ENCODE results near the gene MVP.
"Not testable (repeated sequence)": the region's sequence is repeated elsewhere in the genome, so short reads cannot be mapped to it uniquely, and the experiment has no call there.

Gene MVP

DNA sequence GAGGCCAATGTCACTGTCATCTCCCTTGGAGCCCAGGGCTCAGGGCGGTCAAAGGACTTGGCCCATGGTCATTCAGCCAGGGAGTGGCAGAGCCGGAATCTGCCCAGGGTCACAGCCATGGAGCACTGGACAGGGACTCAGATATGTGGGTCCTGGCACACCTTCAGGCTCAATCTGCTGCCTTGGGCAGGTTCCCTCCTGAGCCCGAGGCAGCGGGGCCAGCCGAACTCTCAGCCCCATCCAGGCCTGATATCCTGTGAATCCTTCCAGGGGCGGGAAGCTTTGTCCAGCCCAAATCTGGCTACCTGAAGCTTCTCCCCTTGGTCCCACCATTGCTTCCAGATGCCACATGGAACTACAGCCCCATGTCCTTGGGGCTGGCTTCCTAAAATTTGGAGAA lies 54.9 kb downstream of the MVP start:
- no peak for DNase-seq (ENCODE audit: low spot score)

DNA sequence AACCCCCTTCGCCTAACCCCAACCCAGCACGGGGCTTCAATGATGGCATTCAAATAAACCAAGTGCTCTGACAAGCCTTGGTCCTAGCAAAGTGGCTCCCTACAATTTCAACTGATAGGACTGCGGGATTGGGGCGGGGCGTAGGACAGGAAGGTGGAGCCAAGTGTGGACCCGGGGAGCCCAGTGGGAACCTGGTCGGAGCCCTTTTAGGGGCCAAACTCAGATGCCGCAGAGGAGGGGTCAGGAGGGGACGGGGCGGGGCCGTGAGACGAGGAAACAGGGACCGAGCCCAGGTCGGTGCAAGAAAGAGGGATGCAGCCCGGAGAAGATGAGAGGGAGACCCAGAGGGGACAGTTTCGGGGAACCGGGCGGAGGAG lies 55.9 kb downstream of the MVP start:
- DNase-seq (ENCODE audit: low spot score), result no peak

DNA sequence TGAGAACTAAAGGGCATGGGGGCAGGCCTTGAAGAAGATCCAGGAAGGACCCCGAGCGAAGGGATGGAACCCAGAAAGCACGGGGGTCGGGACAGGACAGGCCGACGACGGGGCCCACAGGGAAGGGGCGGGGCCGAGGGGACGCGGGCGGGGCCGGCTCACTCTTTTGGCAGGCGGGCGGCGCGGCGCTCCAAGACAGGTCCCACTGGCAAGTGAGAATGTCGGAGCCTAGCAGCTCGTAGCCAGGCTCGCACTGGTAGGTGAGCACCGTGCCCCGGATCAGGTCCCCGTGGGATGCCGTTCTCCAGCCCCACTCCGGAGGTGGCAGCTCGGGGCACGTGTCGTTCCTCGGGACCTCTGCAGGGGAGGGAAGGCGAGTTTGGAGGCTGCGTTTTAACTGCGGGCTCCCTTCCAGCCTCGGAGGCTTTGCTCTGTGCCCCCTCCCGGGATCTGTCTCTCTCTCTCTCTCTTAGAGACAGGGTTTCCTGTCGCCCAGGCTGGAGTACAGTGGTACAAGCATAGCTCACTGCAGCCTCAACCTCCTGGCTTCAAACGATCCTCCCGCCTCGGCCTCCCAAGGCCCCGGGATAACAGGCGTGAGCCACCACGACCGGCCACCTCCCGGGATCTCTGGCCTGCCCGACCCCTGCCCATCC lies 56.5 kb downstream of the MVP start:
- no peak for DNase-seq (ENCODE audit: low spot score)

DNA sequence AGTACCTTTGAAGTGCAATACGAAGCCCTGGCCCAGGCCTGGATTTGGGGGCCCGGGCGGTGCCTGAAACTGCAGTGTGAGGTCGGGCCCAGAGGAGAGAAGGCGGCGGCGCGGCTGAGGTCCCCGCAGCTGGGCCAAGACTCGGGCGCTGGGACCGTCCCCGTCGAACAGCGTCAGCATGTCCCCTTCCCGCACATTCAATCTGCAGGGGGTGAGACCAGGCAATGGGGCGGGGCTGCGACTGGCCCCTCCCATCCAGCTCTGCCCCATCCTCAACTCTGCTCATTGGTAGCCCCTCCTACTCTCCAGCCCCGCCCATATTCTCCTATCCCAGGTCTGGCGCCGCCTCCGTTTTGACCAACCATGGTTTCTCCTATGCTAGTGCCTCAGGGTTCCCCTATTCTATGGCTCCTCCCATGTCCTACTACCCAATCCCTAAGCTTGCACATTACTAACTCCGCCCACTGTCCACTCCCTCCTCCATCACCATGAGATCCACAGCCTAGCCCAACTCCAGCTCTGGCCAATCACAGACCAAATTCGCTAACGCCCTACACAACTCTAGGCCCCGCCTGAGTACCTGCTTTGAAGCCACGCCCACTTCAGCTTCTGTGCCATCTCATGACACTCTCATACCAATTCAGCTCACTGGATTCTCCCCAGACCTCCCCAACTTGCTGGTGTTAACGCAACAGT lies 57.2 kb downstream of the MVP start:
- no peak for DNase-seq (ENCODE audit: low spot score)

DNA sequence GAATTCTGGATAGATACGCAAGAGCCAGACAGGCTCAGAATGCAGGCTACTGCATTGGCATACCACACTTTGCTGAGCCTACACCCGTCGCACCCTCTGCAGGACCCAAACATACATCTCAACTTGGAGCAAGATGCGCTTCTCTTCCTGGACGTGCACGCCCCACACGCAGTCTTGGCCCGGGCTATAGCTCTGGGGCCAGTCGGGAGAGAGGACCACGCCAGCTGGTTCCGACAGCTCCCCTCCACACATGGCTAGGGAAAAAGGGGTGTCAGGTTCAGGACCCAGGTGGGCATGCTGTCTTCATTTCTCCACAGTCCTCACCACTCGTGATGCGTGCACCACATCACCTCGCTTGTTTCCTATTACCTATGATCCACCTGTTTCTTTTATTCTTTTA lies 57.9 kb downstream of the MVP start:
- no peak for DNase-seq (ENCODE audit: low spot score)

DNA sequence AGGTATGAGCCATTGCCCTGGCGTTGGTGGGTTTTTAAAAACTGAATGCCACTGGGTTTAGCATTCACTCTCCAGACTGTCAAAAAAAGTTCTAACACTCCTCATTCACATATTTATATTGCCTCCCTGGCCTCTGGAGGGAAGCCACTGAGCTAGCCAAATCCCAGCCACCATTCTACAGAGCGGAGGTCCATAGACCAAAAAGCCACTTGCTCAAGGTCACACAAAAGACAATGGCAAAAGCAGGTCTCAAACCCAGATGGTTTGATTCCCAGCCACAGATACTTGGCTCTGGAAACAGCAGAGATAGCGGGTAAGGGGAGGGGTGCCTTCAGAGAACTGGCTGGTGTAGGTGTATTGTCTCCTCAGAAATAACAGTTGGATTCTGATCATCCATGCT lies 60.8 kb downstream of the MVP start:
- no peak for DNase-seq (ENCODE audit: low spot score)

DNA sequence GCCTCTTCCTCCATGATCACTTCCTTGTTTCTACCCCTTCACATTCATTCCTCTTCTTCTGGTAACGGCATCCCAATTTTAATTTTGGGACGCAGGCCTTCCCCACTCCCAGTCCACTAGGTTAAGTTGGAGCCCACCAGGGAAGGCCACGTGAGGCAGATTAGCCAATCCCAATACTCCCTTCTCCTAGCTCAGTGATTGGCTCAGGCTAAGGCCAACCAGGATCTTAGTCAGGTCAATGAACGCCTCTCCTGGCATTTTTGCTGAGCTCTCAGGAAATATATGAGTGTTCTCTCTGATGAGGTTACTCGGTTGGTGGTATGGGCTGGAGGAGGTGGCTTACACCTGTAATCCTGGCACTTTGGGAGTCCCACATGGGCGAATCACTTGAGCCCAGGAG lies 63.7 kb downstream of the MVP start:
- DNase-seq (ENCODE audit: low spot score), result no peak

DNA sequence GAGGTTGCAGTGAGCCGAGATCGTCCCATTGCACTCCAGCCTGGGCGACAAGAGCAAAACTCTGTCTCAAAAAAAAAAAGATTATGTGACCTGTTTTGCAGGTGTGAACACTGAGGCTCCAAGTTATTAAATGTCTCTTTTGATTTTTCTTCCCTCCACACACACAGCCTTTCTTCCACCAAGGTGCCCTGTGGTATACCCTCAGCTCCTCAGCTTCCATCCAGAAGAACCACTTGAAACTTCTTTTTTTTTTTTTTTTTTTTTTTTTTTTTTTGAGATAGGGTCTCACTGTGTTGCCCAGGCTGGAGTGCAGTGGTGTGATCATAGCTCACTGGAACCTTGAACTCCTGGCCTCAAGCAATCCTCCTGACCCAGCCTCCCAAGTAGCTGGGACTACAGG lies 69.1 kb downstream of the MVP start:
- DNase-seq (ENCODE audit: low spot score), result not testable (repeated sequence)

DNA sequence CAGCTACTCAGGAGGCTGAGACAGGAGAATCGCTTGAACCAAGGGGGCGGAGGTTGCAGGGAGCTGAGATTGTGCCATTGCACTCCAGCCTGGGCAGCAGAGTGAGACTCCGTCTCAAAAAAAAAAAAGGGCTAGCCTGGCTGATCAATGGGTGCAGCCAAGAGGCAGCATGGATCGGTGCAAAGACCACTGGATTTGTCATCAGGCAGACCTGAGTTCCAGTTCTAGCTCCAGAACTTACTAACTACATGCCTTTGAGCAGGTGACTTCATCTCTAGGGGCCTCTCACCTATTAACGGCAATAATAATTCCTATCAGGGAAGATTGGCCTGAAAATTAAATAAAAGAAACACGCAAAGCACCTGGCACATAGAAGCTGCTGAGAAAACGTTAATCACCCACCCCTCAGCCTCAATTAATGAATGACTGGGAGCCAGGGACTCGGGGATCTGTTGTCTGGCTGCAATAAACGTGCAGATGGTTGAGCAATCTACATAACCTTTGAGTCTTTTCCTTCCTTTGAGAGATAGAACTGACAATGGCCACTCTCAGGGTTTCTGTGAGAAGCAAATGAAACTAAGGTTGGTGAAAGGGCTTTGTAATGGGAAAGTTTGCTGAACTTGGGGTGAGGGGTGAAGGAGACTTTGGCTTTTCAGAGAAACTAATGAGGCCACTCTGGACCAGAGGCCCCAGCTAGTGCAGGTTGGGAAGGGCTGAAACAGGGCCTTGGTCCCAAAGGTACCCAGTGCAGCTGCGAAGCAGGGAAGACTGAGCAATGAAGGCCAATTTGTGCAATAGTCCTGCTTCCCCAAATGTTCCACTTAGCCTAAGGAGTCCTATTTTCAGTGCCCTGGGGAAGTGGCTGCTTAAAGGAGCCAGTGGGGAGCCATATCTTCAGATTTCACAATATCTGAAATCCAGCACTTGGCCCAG lies 71.5 kb downstream of the MVP start:
- DNase-seq (ENCODE audit: low spot score), result no peak

DNA sequence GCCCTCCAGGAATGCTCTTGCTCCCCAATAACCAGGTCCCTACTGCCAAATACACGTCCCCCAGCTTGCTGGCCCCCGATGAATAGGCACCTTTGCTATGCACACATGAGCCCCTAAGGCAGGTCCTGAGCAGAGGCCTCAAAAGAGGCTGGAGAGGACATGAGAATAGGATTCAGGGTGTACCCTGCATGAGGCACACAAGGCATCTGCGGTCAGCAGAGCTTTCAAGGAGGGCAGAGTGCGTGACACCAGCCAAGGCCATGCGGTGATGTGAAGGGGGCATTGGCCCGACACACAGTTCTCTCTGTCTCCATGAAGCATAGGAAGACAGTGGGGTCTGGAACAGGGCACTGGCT lies 72.2 kb downstream of the MVP start:
- no peak for DNase-seq (ENCODE audit: low spot score)

DNA sequence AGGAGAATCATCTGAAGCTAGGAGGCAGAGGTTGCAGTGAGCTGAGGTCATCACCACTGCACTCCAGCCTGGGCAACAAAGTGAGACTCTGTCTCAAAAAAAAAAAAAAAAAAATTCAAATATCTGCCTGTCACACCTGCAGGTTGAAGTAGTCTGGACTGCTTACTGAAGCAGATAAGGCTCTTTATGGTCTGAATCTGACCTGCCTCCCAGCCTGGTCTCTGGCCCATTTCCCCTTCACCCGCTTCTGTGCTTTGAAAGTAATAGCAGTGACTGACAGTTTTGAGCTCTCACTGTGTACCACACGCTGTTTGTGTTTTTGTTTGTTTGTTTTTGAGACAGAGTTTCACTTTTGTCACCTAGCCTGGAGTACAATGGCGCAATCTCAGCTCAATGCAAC lies 73.3 kb downstream of the MVP start:
- DNase-seq (ENCODE audit: low spot score), result no peak

DNA sequence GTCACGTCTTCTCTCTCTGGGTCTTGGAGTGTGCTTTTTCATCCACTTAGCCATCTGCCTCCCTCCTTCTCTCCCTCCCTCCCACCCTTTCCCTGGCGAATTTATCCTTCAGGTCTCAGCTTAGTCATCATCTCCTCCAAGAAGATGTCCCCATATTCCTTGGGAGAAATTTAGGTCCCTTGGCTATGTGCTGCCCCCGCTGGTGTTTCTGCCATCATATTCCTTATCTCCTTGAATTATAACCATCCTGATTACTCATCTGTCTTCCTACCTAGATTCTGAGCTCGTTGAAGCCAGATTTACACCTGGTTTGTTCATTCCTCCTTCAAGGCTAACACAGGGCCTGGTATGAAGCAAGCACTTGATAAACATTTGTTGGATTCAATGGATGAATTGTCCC lies 74.1 kb downstream of the MVP start:
- no peak for DNase-seq (ENCODE audit: low spot score)

DNA sequence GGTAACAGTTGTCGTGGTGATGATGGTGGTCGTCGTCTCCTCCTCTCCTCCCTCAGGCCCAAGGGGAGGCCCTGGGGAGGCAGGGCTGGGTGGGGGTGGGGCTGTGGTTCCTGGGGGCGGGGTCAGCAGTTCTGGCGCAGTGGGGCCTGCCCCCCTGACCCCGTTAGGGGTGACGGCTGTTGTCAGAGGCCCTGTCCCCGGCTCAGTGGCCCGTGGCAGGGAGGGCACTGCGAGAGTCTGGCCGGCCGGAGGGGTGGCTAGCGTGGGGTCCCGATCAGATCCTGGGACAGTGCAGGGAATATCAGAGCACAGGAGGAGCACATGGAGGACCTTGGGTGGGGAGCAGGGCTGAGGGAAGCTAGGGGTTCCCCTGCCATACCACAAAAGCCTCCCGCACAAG lies 76.6 kb downstream of the MVP start:
- DNase-seq (ENCODE audit: low spot score), result no peak

DNA sequence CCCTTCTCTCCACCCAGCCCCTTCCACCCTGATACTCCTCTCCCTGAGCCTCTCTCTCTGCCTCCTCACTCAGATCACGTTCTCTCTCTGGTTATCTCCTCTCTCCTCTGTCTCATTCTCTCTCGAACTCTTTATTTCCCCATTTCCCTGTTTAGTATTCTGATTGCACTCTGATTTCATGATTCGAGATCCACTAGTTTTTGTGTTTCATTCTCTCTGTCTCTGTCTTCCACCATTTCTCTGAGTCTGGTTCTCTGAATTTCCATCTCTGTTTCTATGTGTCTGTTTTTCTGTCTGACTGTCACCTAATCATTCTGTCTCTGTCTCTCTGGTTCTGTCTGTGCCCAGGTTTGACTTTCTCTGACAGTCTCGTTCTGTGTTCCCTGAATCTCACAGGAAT lies 77.1 kb downstream of the MVP start:
- no peak for DNase-seq (ENCODE audit: low spot score)

Data from putamen (tissue), 1 donor.